NCI-H2171 treated with DMSO at 0.1 percent for 48 hours (cell line): Measurements from ENCODE around the gene TRNP1.
A peak's percentile ranks its signal among the peaks of the same experiment; 100 is the strongest.
"Not testable (repeated sequence)": the region's sequence is repeated elsewhere in the genome, so short reads cannot be mapped to it uniquely, and the experiment has no call there.

ENCODE experiments used
- DNase-seq: peaks from one replicate; lab custom pipeline; 2025; lab: John Stamatoyannopoulos, UW

Gene TRNP1, protein sequence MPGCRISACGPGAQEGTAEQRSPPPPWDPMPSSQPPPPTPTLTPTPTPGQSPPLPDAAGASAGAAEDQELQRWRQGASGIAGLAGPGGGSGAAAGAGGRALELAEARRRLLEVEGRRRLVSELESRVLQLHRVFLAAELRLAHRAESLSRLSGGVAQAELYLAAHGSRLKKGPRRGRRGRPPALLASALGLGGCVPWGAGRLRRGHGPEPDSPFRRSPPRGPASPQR

GRCh38 chr1:26993237-26994019 is at the start of gene TRNP1:
Gene TRNP1, plus strand, starts transcription at chr1:26993692. Its CDS starts 95 bp downstream, at chr1:26993787.
- peak; percentile 76 for DNase-seq

GRCh38 chr1:26945138-26945537 is 48.4 kb upstream of the TRNP1 start:
- DNase-seq: no peak

GRCh38 chr1:26945728-26946127 is 47.8 kb upstream of the TRNP1 start:
- DNase-seq: no peak

GRCh38 chr1:26946270-26946669 is 47.2 kb upstream of the TRNP1 start:
- no peak for DNase-seq

- not testable (repeated sequence) for DNase-seq
These were observed 44.8 kb upstream of the TRNP1 start for GRCh38 chr1:26948725-26949057.

DNA sequence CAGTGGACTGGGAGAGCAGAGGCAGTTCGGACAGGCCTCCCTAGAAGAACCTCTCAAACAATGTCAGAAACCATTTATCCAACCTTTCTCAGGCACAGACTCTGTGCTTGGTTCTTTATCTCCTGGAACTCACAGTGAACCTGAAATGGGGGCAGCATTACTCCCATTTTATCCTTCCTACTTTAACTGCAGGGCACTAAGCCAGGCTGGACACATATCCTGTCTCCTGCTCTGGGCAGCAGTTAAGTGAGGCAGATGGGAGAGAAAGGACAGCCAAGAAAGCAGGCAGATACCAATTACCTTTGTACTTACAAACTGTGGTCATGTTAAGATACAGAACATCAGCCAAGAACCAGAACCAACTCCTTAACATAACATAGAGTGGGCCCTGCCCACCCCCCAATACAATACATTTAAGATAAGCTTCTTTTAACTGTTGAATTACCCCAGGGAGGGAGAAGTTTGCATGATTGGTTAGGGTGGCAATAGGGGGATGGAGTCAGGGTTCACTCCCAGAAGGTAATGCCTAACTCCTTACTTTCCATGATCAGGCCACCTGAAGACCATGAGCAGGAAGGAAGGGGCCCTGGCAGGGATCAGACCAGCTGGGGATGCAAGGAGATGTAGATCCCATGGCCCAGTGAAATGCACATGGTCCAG is 44.1 kb upstream of the TRNP1 start:
- no peak for DNase-seq

DNA sequence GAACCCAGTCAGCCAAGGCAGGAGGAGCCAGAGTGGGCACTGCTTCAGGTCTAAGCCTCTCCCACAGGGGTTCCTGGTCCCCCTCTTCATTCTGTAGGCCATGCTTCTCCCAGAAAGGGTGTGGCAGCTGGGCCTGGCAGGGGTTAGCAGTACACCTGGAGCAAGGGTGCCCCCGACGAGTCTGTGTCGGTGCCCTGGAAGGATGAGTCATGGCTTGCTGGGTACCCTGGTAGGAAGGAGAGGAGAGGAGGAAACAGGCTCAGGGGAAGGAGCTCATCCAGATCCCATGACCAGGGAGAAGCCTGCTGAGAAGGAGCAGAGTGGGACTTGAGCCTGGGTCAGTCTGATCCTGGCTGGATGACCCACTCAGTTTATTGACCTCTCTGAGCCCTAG is 43.6 kb upstream of the TRNP1 start:
- DNase-seq: no peak

- no peak for DNase-seq
These were observed 42.9 kb upstream of the TRNP1 start for GRCh38 chr1:26950602-26951001.

DNA sequence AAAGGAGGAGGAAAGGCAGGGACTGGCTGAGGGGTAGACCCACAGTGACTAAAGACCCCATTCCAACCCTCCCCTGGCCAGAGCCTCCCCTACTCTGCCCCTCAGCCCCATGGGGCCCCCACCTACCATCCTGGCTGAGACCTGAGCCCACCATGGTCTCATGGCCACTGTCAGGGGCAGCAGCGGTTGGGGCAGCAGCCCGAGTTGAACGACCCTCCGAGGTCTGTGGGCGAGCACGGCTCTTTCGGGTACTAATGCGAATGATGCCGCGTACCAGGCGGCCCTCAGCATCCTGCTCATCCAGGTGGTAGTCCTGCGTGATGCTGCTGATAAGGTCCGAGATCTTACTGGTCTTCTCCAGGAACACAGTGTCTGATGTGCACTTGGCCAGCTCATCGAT is 42.3 kb upstream of the TRNP1 start:
- no peak for DNase-seq

DNA sequence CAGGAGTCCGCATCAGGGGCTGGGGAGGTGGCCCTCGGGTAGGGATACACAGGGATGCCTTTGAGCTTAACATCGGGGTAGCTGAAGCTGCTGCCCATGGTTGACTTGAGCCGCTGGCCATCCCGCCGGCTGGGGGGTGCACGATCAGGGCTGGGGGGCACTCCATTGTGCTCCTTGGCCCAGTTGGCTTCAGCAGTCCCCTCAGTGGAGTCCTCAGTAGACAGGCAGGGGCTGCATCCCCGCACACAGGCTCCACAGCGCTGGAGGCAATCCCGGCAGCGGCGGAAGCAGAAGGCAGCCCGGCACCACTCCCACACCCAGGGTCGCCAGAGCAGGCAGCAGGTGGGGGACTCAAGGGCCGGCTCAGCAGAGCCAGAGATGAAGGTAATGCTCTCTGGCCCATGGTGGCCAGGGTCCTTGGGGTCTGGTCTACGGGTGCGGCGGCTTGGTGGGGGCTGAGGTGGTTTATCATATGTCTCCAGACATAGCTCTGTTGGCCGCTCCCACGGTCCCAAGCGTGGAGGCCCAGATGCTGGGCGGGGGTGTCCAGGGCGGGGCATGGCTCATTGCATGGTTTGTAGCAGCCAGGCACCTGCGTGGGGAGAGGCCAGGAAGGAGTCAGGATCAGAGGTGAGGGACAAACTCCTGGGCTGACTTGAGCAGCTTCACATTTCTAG is 41.5 kb upstream of the TRNP1 start:
- no peak for DNase-seq

- DNase-seq: no peak
These were observed 40.1 kb upstream of the TRNP1 start for GRCh38 chr1:26953374-26953773.

DNA sequence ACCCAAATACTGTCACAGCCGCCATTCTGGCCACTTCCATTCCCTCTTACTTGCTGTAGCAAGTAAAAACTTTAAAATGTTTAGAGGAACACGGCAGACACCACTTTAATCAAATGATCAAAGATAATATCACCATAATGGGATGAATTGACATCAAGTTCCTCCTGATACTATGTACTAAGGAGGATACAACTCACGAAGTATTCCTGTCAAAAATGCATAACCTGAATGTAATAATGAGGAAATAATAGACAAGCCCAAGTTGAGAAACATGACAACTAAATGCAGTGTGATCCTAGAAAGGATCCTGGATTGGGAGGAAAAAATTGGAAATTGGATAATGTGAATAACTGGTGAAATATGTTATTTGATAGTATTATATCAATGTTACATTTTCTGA is 37.2 kb upstream of the TRNP1 start:
- no peak for DNase-seq

- DNase-seq: no peak
These were observed 36.2 kb upstream of the TRNP1 start for GRCh38 chr1:26957306-26957705.

GRCh38 chr1:26959270-26959669 is 34.2 kb upstream of the TRNP1 start:
- DNase-seq: no peak

DNA sequence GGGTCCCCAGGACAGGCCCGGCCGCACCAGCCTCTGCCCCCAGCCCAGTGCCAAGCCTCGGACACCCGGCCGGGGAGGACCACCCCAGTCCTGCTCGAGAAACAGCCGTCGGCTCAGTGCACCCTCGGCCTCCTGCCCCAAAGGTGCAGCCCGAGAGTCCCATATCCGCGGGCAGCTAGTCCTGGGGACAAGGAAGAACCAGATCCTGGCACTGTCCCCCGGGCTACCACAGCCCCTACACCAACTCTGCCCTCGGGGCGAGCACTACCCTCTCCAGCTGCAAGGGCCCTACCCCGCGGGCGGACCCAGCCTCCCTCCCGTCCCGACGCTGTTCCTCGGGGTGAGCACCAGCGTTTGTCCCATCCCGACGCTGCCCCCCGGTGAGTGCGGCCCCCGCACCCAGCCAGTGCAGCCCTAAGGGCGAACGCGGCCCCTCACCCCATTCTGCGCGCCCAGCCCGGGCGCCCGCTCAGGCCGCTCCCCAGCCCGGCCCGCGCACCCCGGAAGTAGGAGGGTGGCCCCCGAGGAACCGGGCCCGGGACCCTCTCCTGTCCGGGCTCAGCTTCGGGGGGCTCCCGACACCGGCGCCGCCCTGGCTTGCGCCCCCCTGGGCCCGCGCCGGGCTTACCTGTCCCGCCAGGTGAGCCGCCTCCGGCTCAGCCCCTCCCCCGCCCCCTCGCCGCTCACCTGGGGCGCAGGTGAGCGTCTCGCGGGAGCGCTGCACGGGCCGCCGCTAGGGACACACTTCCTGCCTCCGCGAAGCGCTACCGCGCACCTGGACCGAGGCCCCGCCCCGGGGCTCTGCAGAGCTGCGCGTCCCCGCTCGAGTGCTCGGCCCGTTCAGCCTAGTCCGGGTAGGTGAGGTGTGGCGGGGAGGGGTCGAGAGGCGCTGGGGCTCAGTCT is 33.5 kb upstream of the TRNP1 start, which contains the start of gene KDF1:
Gene KDF1 (minus strand): TSS at position 747 of the 903 bp plus-strand sequence. CDS start 8,088 bp downstream, outside the sequence.
- peak; percentile 69 for DNase-seq

GRCh38 chr1:26960625-26960966 is 32.9 kb upstream of the TRNP1 start:
- no peak for DNase-seq

DNA sequence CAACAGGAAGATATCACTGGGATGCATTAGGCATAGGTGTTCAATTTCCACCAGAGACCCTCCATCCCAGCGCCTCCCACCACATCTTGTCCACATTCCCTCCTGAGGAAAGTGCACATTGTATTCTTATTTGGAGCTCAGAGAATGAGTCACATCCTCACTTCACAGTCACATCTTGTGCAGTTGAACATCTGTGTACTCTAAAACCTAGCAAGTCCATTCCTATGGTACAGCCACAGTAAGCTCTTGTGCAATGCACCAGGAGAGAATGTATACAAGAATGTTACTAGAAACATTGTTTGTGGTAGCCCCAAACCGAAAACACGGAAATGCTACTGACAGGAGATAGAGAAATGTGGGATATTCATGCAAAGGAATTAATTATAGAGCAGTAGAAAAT is 31.7 kb upstream of the TRNP1 start:
- DNase-seq: no peak

- no peak for DNase-seq
These were observed 28.3 kb upstream of the TRNP1 start for GRCh38 chr1:26965213-26965612.

- no peak for DNase-seq
These were observed 27.9 kb upstream of the TRNP1 start for GRCh38 chr1:26965628-26966027.

GRCh38 chr1:26970810-26971209 is 22.7 kb upstream of the TRNP1 start:
- peak; percentile 60 for DNase-seq

DNA sequence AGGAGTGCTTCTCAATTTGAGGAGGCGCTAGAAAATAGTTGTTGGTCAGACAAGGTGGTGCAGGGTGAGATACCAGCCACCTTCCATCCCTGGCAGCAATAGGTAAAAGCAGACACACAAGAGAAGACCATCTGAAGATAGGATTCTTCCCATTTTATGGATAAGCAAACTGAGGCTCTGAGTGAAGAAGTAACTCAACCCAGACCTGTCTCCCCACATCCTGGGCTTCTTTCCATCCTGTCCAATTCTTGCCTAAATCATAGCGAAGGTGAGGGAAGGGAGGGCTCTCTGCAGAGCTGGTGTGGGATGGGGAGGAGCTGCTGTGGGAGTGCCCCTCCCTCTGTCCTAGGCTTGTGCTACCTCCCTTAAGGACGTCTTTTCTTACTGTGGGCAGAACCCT is 21.9 kb upstream of the TRNP1 start:
- no peak for DNase-seq

DNA sequence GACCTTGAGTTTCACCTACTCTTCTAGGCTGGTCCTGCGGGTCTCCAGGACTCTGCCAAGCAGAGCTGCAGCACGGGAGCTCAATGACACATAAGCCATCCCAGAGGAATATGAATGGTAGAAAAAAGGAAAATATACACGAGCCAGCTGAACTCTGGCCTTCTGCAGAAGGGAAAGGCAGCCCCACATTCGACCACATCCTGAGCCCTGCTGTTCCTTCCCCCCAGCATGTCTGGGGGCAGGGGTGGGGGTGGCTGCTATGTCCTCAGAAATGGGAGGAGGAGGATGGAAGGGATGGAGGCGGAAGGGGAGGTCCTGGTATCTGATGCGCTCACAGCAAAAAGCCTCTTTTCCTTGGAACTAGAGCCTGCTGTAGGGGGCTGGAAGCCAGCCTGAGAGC is 21.1 kb upstream of the TRNP1 start:
- DNase-seq: no peak
